Ishikawa (cell line): ENCODE data around the gene RBM4.

ENCODE experiments used
- CEBPB ChIP-seq: IDR thresholded peaks from 2 replicates; pipeline ENCODE4 v1.6.1; 2012
- CREB1 ChIP-seq: IDR thresholded peaks from 2 replicates; pipeline ENCODE4 v1.6.1; 2012; ENCODE audit warnings: low read depth
- EGR1 ChIP-seq: IDR thresholded peaks from 2 replicates; pipeline ENCODE4 v1.6.1; 2012
- EP300 ChIP-seq: IDR thresholded peaks from 2 replicates; pipeline ENCODE4 v1.6.1; 2012; ENCODE audit warnings: borderline replicate concordance
- FOXM1 ChIP-seq: IDR thresholded peaks from 2 replicates; pipeline ENCODE4 v1.6.1; 2012; ENCODE audit warnings: low read depth, borderline replicate concordance
- MAX ChIP-seq: IDR thresholded peaks from 2 replicates; pipeline ENCODE4 v1.6.1; 2012
- NFIC ChIP-seq: IDR thresholded peaks from 2 replicates; pipeline ENCODE4 v1.6.1; 2012
- RAD21 ChIP-seq: IDR thresholded peaks from 2 replicates; pipeline ENCODE4 v1.6.1; 2012; ENCODE audit warnings: low read depth
- REST ChIP-seq: IDR thresholded peaks from 2 replicates; pipeline ENCODE4 v1.6.1; 2012; ENCODE audit warnings: low read depth, mild to moderate bottlenecking
- TAF1 ChIP-seq: IDR thresholded peaks from 2 replicates; pipeline ENCODE4 v1.6.1; 2012; ENCODE audit warnings: low read depth, mild to moderate bottlenecking
- TCF12 ChIP-seq: IDR thresholded peaks from 2 replicates; pipeline ENCODE4 v1.6.1; 2012; ENCODE audit warnings: low read depth
- TEAD4 ChIP-seq: IDR thresholded peaks from 2 replicates; pipeline ENCODE4 v1.6.1; 2012
- USF1 ChIP-seq: IDR thresholded peaks from 2 replicates; pipeline ENCODE4 v1.6.1; 2012
- YY1 ChIP-seq: IDR thresholded peaks from 2 replicates; pipeline ENCODE4 v1.6.1; 2012; ENCODE audit warnings: low read depth
- ZBTB7A ChIP-seq: IDR thresholded peaks from 2 replicates; pipeline ENCODE4 v1.6.1; 2012; ENCODE audit warnings: low read depth

The RBM4 gene

GRCh38 chr11:66683877-66684276 is 45.4 kb downstream of the RBM4 start:
- no peak for TF ChIP-seq CREB1
- TF ChIP-seq CEBPB, result no peak
- no peak for TF ChIP-seq ZBTB7A
- no peak for TF ChIP-seq NFIC
- no peak for TF ChIP-seq FOXM1
- no peak for TF ChIP-seq RAD21
- no peak for TF ChIP-seq YY1
- TF ChIP-seq EP300, result no peak
- no peak for TF ChIP-seq TEAD4
- no peak for TF ChIP-seq TCF12

DNA sequence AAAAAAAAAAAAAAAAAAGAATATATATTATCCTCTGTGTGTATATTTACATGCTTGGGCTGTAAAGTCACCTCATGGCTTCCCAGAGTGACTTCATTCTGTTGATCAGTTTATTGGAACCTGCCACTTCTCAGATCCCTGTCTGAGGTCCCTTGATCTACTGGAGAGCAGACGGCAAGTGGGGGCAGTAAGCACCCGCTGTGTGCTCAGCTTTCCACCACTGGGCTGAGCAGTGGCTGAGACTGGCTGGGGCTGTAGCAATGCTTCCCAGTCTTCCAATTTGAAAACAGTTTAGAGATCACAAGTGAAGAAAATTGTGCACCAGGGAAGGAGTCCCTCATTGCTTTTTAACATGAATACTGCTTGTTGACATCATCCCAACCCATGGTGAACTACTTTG is 46.1 kb downstream of the RBM4 start:
- TF ChIP-seq EGR1, result no peak
- TF ChIP-seq ZBTB7A, result no peak
- TF ChIP-seq MAX, result no peak
- TF ChIP-seq CREB1, result no peak
- TF ChIP-seq FOXM1, result no peak
- TF ChIP-seq CEBPB, result no peak
- no peak for TF ChIP-seq NFIC
- TF ChIP-seq TCF12, result no peak
- no peak for TF ChIP-seq REST
- no peak for TF ChIP-seq RAD21
- TF ChIP-seq EP300, result no peak
- TF ChIP-seq TEAD4, result no peak
- TF ChIP-seq USF1, result no peak
- no peak for TF ChIP-seq YY1
- TF ChIP-seq TAF1, result no peak

- TF ChIP-seq CREB1 (no peak), TCF12 (no peak), CEBPB (no peak), NFIC (no peak), FOXM1 (no peak), RAD21 (no peak), USF1 (no peak), TAF1 (no peak)
Measured at GRCh38 chr11:66685276-66686099, 47.0 kb downstream of the RBM4 start.

GRCh38 chr11:66686100-66686785 is 47.7 kb downstream of the RBM4 start:
- no peak for TF ChIP-seq EGR1
- no peak for TF ChIP-seq TEAD4

- TF ChIP-seq TEAD4 (no peak), RAD21 (no peak), EGR1 (no peak), USF1 (no peak), ZBTB7A (no peak), TCF12 (no peak), FOXM1 (no peak), CREB1 (no peak), YY1 (no peak), REST (no peak), NFIC (no peak), TAF1 (no peak), EP300 (no peak), MAX (no peak), CEBPB (no peak)
Measured at GRCh38 chr11:66686801-66687750, 48.6 kb downstream of the RBM4 start.
